ENCODE data around the gene SZRD1.
A peak's percentile ranks its signal among the peaks of the same experiment; 100 is the strongest.
"Not testable (repeated sequence)": the region's sequence is repeated elsewhere in the genome, so short reads cannot be mapped to it uniquely, and the experiment has no call there.

SZRD1 gene

DNA sequence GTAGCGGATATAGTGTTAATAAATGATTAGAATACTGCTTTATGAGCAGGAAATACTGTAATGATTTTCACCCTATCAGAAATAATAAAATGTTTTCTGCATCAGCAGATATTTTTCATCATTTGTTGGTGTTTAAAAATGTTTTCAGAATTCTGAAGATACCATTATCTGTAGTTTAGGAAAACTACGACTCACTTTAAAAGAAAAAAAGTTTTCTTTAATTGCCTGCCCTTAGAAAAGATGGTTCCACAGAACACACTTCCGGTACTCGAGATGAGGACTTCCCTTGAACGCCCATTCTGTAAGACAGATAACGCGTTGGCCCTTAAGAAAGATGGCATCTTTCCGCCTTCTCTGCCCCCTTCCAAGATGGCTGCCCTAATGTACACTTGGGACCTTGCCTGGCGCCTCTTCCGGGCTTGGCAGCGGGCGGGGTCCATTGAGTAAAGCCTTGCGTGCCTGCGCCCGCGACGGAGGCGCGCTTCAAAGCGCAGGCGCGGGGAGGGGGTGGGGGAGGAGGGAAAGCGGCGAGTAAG lies at the start of gene SZRD1:
Gene SZRD1, plus strand, starts transcription at position 521 of the 536 bp plus-strand sequence. CDS start 16 bp downstream, outside the sequence.
- FAIRE-seq: peak; percentile 97

GRCh38 chr1:16318555-16318954 lies 48.5 kb upstream of the SZRD1 start:
- no peak for FAIRE-seq

DNA sequence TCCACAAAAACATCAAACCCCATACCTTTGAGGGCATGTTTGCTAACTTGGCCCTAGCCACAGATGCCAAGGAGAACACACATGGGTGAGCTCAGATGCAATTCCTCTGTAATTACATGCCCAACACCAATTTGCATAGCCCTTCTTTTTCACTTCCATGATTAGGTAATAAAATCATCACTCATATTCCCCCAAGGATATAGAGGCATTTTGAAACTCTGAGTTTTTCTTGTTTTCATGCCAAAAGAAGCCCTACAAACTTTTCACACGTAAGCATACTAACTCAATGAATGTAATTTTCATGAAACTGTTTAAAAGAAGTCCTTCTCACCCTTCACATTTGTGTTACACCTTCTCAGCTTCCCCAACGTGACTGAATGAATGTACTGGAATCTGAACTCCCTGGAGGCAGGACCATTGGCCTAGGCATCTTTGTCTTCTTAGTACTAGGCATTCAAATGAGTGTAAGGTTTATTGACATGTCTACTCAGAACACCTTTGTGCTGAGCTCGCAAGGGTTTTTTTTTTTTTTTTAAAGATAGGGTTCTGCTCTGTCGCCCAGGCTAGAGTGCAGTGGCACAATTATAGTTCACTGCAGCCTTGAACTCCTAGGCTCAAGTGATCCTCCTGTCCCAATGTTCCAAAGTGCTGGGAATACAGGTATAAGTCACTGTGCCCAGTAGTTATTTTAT lies 45.7 kb upstream of the SZRD1 start:
- no peak for FAIRE-seq

GRCh38 chr1:16324456-16324890 lies 42.6 kb upstream of the SZRD1 start:
- FAIRE-seq: peak; percentile 73

DNA sequence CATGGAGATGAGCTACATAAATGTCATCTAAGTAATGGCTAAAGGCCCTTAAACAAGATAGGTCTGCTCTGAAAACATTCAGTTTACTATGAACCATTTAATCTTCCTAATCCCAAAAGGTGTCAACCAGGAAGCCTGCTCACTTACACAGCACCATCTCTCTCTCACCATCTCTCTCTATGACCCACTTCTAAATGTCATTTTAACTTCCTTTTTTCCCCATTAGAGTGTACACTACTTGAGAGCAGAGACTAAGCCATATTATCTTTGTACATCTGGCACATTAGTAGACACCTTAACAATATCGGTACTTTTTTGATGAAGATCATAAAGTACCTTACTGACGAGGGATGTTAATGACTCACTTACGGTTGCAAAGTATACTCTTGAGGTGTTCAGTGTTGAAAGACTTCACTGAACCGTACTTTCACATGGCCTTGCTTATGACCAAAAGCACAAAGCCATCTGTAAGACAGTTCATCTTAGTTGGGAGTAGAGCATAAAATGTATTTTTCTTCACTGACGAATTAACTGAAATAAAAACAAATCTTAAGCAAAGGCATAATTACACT lies 40.1 kb upstream of the SZRD1 start:
- no peak for FAIRE-seq

DNA sequence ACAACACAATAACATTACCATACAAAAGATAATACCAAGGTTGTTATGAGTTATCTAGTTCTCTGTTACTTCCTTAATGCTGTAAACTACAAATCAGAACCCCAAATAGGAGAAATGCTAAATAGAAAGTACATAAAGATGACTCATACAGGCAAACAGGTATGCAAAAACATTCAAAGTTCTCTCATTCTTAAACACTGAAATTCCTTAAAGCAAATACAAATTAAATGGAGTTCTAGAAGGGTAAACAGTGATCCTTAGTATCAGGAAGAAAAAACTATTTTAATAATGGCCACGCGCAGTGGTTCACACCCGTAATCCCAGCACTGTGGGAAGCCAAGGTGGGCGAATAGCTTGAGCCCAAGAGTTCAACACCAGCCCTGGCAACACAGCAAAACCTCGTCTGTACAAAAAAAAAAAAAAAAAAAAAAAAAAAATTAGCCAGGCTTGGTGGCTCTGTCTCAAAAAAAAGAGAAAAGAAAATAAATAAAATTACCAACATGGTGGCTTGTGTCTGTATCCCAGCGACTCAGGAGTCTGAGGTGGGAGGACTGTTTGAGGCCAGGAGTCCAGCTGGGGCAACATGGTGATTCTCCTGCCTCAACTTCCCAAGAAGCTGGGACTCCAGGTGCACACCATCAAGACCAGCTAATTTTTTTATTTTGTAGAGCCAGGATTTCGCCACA lies 32.2 kb upstream of the SZRD1 start:
- no peak for FAIRE-seq

DNA sequence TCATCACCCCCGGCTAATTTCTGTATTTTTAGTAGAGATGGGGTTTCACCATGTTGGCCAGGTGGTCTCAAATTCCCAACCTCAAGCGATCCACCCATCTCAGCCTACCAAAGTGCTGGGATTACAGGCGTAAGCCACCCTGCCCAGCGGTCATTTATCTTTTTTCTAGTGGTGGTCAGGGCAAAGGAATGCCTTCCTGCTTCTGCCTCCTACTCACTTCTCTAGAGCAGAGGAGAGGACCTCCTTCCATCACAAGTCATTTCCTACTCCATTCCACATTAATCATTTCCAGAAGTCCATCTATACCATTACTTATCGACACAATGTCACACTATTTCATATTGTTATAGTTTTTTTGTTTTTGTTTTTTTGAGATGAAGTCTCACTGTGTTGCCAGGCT lies 28.1 kb upstream of the SZRD1 start:
- FAIRE-seq: no peak

- no peak for FAIRE-seq
These were observed 26.4 kb upstream of the SZRD1 start for GRCh38 chr1:16340673-16341072.

- FAIRE-seq: no peak
These were observed 24.5 kb upstream of the SZRD1 start for GRCh38 chr1:16342331-16343062.

GRCh38 chr1:16343276-16343675 lies 23.8 kb upstream of the SZRD1 start:
- not testable (repeated sequence) for FAIRE-seq

DNA sequence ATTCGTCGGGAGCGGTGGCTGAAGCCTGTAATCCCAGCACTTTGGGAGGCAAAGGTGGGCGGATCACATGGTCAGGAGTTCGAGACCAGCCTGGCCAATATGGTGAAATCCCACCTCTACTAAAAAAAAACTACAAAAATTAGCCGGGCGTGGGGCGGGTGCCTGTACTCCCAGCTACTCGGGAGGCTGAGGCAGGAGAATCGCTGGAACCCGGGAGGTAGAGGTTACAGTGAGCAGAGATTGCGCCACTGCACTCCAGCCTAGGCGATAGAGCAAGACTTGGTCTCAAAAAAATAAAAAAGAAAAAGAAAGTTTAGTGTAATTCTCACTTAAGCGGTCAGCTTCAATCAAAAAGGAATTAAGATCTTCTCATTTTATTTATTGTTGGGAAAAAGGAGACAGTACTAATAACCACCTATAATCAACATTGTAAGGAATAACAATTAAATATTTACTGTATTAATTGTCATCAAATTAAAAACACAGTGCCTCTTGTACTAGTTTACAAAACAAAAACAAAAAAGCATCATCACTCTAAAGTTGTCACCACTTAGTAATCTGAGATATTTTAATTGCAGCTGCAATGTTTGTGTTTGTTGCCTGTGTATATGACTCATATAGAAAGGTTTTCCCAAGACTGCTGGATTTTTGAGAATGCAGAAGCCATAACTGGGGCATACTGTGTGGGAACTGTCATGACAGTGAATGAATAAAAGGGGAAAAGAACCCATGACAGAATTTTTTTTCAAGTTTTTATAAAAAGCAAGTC lies 18.4 kb upstream of the SZRD1 start:
- no peak for FAIRE-seq

- FAIRE-seq: no peak
These were observed 17.1 kb upstream of the SZRD1 start for GRCh38 chr1:16349847-16350406.

DNA sequence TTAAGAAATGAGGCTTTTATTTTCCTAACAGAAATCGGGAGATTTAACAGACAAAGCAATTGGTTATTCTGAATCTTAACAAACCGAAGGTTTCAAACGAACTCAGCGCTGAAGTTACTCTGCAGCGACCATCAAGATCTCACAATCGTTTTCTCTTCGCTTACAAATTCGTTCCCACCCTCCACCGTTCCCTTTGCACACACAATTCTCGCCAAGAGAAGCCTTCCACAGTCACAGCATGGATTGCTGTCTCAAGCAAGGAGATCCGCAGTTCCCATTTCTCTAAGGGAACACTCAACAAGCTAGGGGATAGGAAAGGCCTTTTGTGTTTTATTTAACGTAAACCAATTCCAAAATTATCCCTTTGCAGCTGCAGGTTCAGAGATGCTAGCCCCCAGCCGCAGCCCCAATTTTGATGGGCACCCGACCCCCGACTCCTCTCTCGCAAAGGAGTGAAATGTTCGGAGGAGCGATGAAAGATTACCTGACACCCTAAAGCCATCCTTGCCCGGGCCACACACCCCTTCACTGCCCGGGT lies 15.5 kb upstream of the SZRD1 start:
- FAIRE-seq: no peak

DNA sequence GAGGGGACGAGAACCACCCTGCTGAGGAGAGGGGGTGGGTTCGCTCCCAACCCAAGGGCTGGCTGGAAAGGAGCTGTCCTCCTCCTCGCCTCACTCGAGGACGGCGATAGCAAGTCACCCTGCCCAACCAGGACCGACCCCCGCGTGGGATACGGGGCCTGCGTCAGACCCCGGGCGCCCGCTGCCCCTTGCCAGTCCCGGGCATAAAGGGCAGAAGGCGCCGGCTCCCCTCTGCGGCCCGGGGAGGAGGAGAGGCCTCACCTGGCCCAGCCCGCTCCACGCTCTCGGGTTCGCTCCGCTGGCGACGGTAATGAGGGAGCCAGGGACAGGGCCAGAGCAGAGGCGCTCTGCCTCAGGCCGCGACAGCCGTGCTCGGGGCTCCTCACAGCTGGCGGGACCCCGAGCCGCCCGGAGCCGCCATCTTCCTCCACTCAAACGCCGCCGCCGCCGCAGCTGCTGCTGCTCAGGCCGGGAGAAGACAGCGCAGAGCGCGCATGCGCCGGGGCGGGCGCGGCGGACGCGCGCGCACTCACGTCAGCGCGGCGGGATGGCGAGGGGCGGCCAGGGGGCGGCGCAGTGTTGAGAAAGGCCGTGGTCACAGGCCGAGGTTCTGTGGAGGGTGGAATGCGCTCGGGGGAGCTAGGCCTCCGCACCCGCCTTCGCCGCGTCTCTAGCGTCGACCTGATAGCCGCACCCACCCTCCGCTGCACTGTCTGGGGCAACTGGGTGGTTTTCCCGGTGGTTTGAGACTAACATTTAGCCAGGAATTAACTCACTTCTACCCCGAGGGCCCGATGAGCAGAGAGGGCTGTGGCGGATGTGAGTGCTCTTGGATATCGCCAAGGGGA lies 14.8 kb upstream of the SZRD1 start, which contains the start of gene FBXO42:
Gene FBXO42, minus strand, starts transcription at position 487 of the 848 bp plus-strand sequence. CDS start 37,062 bp downstream, outside the sequence.
- FAIRE-seq: no peak

- no peak for FAIRE-seq
These were observed 14.1 kb upstream of the SZRD1 start for GRCh38 chr1:16352842-16353535.

- no peak for FAIRE-seq
These were observed 12.4 kb upstream of the SZRD1 start for GRCh38 chr1:16354619-16355018.

- FAIRE-seq: no peak
These were observed 10.2 kb upstream of the SZRD1 start for GRCh38 chr1:16356867-16357266.

- FAIRE-seq: not testable (repeated sequence)
These were observed 1.9 kb upstream of the SZRD1 start for GRCh38 chr1:16365146-16365498.

DNA sequence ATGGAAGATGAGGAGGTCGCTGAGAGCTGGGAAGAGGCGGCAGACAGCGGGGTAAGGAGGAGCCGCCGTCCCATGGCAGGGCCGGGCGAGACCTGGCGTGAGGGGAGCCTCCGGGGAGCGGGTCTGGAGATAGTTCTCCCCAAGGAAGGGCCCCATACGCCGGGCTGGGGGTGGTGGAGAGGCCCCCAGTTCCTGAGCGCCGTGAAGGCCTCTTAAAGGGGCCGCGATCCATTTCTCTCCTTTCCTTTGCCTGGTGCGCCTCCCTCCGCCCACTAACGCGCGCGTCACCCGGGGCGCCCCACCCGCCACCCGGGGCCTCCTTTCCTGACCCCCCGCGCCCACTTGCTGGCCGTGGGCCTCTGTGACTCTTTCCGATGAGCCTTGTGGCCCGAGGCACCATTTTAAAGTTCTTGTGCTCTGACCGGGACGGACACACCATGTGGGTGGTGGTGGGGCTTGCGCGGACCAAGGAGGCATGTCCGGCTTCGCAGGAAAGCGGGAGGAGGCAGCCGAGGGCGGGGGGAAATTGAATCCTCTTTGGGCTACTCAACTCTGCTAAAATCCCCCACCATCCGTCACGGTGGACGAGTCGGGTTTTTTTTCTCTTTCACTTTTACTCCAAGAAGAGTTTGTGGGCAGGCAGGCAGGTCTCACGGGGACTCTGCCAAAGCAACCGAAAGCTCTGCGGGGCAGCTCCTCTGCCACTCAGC lies 371 bp downstream of the SZRD1 start:
- FAIRE-seq: no peak
